RPMI7951 (cell line): ENCODE measurements around the gene BYSL. TPM values are rescaled to one million over a fixed set of nuclear protein-coding genes. Genes with fewer than 3 reads are reported as not detected.

Experiments
- DNase-seq: peaks from one replicate; pipeline ENCODE4 v3.0.0-alpha.2; 2012; ENCODE audit warnings: low read depth
- total RNA-seq: library from RNA; depleted of rRNA; stranded (reverse); fragments of >200 nt; shearing (Covaris generic); gene quantifications from 2 replicates; pipeline ENCODE4 v1.2.3, GENCODE V29; 2014

The BYSL gene
- total RNA-seq, 1 experiment from 2014 or later = 22.3 TPM

DNA sequence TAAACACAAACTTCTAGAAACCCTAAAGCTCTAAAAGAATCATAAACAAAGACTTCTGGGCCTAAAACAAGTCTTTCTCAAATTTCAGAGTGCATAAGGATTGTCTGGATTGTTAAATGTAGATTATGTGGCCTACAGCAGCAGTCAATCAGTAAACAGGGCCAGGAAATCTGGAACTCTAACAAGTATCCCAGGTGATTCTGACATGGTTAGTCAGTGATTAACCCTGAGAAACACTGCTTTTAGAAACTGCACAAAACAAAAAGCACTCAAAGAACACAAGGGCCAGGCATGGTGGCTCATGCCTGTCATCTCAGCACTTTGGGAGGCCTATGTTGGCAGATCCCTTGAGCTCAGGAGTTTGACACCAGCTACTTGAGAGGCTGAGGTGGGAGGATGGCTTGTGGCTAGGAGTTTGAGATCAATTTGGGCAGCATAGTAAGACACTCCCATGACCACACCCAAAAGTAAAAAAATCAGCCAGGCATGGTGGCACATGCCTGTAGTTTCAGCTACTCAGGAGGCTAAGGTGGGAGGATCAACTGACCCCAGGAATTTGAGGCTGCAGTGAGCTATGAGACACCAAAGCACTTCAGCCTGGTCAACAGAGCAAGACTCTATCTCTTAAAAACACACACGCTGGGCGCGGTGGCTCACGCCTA is 6.3 kb upstream of the BYSL start:
- DNase-seq = no peak

GRCh38 chr6:41917528-41917927 is 3.8 kb upstream of the BYSL start:
- DNase-seq = peak; percentile 91

- DNase-seq = no peak
These were observed 356 bp downstream of the BYSL start for GRCh38 chr6:41921712-41921998.

DNA sequence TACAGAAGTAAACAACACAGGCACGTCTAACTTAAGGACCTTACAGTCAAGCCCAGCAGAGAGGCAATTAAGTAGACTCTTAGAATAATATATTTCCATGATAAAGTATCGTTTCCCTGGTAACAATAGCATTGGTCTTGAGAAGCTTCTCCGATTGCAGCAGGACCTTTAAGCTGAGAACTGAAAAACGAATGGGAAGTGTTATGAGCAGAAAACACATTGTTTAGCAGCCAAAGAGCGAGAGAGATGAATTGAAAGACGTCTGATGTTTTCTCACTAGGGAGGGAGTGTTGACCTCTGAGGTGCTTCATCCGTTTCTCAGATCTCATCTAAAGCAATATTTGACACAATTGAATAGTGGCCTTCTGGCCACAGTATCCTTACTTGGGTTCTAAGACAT is 855 bp downstream of the BYSL start:
- DNase-seq = no peak

DNA sequence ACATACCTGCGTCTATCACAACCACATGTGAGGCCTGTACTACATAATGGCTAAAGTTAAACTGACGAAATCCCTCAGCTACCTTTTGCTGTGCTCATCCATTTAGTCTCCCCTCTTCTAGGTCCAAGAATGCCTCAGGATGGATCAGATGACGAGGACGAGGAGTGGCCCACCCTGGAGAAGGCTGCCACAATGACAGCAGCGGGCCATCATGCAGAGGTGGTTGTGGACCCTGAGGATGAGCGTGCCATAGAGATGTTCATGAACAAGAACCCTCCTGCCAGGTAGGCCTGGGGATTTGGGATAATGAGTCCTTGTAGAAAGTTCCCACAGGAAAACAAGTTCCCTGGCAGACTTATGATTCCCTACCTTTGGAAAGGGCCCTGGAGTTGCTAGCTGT is 6.0 kb downstream of the BYSL start:
- no peak for DNase-seq

- DNase-seq = no peak
These were observed 8.6 kb downstream of the BYSL start for GRCh38 chr6:41929924-41930323.

GRCh38 chr6:41931792-41932191 is 10.5 kb downstream of the BYSL start:
- no peak for DNase-seq

DNA sequence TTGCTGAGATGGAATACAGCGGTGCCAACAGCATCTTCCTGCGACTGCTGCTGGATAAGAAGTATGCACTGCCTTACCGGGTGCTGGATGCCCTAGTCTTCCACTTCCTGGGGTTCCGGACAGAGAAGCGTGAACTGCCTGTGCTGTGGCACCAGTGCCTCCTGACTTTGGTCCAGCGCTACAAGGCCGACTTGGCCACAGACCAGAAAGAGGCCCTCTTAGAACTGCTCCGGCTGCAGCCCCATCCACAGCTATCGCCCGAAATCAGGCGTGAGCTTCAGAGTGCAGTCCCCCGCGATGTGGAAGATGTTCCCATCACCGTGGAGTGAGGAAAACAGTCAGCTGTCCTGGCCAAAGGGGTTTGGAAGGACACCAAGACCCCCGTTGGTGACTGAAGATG is 11.1 kb downstream of the BYSL start:
- DNase-seq = no peak

- DNase-seq = no peak
These were observed 13.2 kb downstream of the BYSL start for GRCh38 chr6:41934278-41935192.

DNA sequence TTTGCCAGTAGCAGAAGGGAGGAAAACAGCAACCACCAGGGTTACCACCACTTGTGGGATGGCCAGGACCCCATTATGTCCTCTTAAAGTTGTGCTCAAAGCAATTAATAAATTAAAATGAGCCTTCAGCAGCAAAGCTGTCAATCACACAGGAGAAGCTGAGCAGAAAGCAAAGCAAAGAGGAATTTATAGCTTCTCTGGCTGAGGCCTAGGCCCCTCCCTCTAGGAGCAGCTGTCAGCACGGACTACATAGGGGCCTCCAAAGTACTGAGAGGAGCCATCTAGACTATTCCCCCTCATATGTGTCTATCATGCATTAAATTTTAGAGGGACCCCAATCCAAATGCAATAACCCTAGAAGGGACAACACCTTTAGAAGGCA is 13.9 kb downstream of the BYSL start:
- DNase-seq = no peak

- no peak for DNase-seq
These were observed 14.4 kb downstream of the BYSL start for GRCh38 chr6:41935685-41936072.

DNA sequence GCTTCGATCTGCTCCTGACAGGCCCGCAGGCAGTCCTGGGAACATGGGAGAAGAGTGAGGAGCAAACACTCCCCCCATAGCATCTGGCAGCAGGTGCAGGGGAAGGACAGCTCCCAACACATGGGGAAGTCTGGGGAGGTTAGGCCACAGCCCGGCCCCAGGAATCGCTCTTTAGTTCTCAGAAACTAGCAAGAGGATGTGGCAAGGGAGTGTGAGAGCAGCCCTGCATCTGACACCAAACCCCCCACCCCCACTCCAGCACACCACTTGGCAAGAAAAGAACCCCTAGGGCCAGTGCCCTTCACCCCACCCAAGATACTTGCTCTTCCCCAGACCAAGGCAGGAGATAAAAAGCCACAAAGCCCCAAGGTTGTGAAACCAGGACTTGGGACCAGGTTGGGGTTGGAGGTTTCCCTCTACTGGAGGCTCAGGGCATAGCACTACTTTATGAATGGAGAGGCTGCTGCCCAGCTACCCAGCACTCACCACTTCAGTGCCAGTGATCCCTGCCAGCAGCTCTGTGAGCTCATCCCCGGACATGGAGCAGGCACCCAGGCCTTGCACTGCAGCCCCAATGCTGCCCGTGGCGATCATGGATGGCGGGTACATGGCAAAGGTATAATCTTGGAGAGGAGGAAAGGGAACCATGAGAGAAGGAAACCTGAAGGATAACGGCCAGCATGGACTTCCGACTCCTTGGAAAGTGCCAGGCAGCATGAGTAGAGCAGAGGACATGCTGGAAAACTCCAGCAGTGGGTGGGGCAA is 15.0 kb downstream of the BYSL start:
- DNase-seq = peak; percentile 95

GRCh38 chr6:41937472-41937860 is 16.2 kb downstream of the BYSL start:
- DNase-seq = no peak

GRCh38 chr6:41937861-41938574 is 16.7 kb downstream of the BYSL start:
- DNase-seq = no peak

GRCh38 chr6:41938590-41939175 is 17.4 kb downstream of the BYSL start:
- no peak for DNase-seq

DNA sequence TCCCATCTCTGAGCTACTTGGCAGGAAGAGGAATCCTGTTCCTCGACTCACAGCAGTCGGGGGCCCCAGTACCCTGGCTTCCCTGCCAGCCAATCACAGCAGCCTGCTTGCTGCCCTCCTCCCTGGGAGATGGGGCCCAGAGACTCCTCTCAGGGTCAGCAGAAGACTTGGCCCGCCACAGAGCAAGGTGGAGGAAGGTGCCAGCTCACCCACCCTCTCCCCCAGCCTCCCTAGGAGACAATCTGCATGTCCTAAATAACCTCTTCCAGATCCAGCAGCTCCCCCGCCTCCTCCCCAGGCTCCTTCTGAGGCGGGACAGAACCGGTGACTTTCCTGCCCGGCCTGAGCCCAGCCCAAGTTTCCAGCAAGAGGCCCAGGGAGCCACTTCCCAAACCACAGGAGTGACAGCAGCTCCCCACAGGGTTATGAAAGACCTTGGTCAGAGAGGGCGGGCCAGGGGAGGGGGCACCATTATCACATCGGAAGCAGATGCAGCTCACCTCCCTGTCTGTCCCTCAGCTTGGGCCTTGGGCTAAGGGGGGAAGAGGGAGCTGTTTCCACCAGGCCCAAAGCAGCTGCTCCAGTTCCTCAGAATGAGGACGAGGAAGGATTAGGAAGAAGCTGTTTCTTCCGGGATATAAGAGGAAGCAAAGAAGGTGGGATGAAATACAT is 18.0 kb downstream of the BYSL start:
- DNase-seq = peak; percentile 65

GRCh38 chr6:41939848-41940758 is 18.8 kb downstream of the BYSL start:
- DNase-seq = peak; percentile 32

DNA sequence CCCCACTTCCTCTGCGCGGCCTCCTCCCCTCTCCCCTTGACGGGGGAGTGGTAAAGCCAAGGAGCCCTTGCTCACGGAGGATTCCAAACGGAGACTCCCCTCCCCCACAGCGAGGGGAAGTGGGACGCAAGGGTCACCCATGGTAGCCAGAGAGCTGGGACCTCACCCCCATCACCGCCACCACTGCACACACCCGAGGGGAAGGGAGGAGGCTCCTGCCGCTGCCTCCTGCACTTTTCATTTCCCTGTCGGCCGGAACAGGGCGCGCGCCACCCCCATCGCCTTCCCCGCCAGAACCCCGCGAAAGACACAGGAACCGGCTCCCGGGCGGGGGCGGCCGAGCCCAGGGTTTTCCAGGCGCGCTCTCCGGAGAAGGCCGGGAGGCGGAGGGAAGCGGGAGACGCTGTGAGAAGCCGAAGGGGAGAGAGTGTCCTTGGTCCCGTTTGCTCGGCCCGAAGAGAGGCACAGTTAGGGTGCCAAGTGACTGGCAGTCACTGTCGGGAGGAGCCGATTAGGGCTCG is 19.5 kb downstream of the BYSL start:
- DNase-seq = peak; percentile 36

DNA sequence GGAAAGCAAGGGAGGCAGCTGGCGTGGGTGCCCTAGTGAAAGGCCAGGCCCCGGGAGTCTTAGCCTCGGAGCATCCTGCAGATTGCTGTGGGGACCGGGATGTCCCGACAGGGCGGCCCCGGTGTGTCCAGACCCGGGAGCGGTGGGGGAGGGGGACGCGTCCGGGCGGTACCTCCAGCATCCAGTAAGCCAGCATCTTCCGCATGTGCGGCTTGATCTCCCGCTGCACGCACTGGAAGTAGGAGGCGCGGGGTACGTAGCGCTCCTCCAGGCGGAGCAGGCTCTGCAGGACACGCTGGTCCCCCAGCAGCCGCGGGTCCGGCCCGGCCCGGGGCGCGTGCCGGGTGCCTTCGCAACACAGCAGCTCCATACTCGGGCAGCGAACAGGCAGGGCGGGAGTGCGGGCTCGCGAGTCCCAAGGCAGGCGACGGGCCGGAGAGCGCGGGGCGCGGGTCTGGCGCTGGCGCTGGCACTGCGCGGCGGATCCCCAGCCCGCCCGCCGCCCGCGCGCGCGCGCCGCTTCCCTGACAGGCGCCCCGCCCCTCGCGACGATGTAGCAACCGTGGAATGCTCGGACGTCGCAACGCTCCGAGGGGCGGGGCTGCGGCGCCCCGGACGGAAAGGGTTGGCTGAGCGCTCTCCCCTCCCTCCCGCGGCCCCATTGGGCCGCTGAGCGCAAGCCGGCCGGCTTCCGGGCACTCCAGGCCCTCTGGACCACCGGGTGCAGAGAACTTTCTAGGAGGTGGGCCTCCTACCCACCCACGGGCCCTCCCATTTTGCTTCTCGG is 20.2 kb downstream of the BYSL start, which contains the start of gene CCND3:
Gene CCND3 (minus strand): TSS at position 529 of the 787 bp plus-strand sequence. CDS start 159 bp downstream, at position 370.
- DNase-seq = peak; percentile 93
